ENCODE measurements around the gene ACOT7.

DNA sequence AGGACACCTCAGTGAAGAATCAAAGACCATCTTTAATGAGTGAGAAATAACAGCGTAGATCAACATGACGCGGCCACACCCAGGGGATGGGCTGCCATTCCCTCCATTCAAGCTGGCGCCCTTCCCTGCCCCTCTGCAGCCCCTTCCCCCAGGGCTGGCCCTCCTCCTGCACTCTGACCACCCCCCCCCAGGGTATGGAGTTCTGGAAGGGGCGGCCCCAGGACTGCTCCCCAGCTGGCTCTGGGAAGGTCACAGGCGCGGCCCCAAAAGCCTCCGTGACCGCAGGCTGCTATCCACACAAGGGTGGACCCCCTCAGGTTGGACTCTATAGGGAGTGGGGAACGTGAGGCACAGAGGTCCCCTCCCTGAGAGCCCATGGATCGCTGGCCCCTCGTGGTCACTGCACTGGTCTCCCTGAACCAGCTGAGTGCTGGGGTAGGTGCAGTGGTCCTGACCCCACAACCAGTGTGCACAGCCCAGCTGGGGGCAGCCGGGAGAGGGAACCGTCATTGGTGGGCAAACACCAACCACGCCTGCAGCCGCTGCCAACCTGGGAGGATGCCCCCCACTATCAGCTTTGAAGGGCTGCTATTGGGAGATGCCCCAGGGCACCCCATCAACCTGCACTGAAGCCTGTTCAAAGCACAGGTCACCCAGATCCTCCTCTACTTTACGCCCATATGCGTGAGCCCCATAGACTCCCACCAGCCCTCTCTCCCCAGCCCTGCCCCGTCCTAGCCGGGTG lies 116.6 kb downstream of the ACOT7 start:
- TF ChIP-seq, protein P1, sequence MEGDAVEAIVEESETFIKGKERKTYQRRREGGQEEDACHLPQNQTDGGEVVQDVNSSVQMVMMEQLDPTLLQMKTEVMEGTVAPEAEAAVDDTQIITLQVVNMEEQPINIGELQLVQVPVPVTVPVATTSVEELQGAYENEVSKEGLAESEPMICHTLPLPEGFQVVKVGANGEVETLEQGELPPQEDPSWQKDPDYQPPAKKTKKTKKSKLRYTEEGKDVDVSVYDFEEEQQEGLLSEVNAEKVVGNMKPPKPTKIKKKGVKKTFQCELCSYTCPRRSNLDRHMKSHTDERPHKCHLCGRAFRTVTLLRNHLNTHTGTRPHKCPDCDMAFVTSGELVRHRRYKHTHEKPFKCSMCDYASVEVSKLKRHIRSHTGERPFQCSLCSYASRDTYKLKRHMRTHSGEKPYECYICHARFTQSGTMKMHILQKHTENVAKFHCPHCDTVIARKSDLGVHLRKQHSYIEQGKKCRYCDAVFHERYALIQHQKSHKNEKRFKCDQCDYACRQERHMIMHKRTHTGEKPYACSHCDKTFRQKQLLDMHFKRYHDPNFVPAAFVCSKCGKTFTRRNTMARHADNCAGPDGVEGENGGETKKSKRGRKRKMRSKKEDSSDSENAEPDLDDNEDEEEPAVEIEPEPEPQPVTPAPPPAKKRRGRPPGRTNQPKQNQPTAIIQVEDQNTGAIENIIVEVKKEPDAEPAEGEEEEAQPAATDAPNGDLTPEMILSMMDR (IDR thresholded peaks at IDR 0.05): no peak
- TF ChIP-seq, protein P2, sequence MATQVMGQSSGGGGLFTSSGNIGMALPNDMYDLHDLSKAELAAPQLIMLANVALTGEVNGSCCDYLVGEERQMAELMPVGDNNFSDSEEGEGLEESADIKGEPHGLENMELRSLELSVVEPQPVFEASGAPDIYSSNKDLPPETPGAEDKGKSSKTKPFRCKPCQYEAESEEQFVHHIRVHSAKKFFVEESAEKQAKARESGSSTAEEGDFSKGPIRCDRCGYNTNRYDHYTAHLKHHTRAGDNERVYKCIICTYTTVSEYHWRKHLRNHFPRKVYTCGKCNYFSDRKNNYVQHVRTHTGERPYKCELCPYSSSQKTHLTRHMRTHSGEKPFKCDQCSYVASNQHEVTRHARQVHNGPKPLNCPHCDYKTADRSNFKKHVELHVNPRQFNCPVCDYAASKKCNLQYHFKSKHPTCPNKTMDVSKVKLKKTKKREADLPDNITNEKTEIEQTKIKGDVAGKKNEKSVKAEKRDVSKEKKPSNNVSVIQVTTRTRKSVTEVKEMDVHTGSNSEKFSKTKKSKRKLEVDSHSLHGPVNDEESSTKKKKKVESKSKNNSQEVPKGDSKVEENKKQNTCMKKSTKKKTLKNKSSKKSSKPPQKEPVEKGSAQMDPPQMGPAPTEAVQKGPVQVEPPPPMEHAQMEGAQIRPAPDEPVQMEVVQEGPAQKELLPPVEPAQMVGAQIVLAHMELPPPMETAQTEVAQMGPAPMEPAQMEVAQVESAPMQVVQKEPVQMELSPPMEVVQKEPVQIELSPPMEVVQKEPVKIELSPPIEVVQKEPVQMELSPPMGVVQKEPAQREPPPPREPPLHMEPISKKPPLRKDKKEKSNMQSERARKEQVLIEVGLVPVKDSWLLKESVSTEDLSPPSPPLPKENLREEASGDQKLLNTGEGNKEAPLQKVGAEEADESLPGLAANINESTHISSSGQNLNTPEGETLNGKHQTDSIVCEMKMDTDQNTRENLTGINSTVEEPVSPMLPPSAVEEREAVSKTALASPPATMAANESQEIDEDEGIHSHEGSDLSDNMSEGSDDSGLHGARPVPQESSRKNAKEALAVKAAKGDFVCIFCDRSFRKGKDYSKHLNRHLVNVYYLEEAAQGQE (IDR thresholded peaks at IDR 0.05; ENCODE audit: insufficient read depth in 1 of 2, low read depth in 2 of 2, low read length in 1 of 2): no peak
- TF ChIP-seq TCF7L2 (IDR thresholded peaks at IDR 0.05; ENCODE audit: low read depth, low read length) (no peak), POLR2AphosphoS5 (IDR thresholded peaks at IDR 0.05; ENCODE audit: low read depth, low read length) (no peak)

Measured in Panc1 (cell line).